HEK293 (cell line): ENCODE data around the gene COL4A1.

Experiments used
- CTCF ChIA-PET: fragments of 350-600 bp; formaldehyde crosslinking; extraction: SDS; loops from one replicate; lab custom pipeline; 2021; ENCODE audit warnings: antibody characterized with exemption; lab: Yijun Ruan, JAX
- POLR2A ChIA-PET: fragments of 300-600 bp; formaldehyde crosslinking; extraction: SDS; loops from one replicate; lab custom pipeline; 2020; ENCODE audit warnings: antibody characterized with exemption, inconsistent platforms; lab: Yijun Ruan, JAX
- H3K27ac ChIP-seq: fragments of 200-500 bp; sonication (Bioruptor generic); 2 replicates; pipeline ENCODE4 v1.5.1; 2014; ENCODE audit warnings: low read depth, low read length, control low read depth, inconsistent platforms; ENCODE audit errors: extremely low read depth
- H3K36me3 ChIP-seq, 2 experiments: fragments of 200-500 bp in 1 of 2; sonication (Bioruptor generic) in 1 of 2; 1 replicate in 1 of 2; 2 replicates in 1 of 2; pipeline ENCODE4 v1.5.1; 2014 to 2017; ENCODE audit warnings: inconsistent platforms in 2 of 2, low read length in 2 of 2; ENCODE audit not compliant: control insufficient read depth in 2 of 2, insufficient read depth in 1 of 2
- H3K4me1 ChIP-seq: fragments of 200-500 bp; sonication (Bioruptor generic); 2 replicates; pipeline ENCODE4 v1.5.1; 2014; ENCODE audit warnings: mild to moderate bottlenecking, low read length, inconsistent platforms; ENCODE audit not compliant: control insufficient read depth, insufficient read depth
- H3K4me3 ChIP-seq: 2 replicates; pipeline ENCODE4 v1.5.1; 2011; ENCODE audit warnings: low read depth, mild to moderate bottlenecking, control low read depth, low read length, moderate library complexity
- H3K9me3 ChIP-seq: fragments of 200-500 bp; sonication (Bioruptor generic); 2 replicates; pipeline ENCODE4 v1.5.1; 2014; ENCODE audit warnings: low read depth, low read length, inconsistent platforms; ENCODE audit not compliant: control insufficient read depth, insufficient read depth
- GFI1B ChIP-seq: fragments of 450-650 bp; formaldehyde crosslinking; IDR thresholded peaks from 2 replicates; pipeline ENCODE4 v1.5.1; 2016; ENCODE audit warnings: missing biosample characterization, missing genetic modification characterization
- GLI2 ChIP-seq: fragments of 450-650 bp; formaldehyde crosslinking; IDR thresholded peaks from 2 replicates; pipeline ENCODE4; 2017; ENCODE audit warnings: missing biosample characterization, missing genetic modification characterization, low read depth, borderline replicate concordance
- HOXC10 ChIP-seq: sonication (generic); formaldehyde crosslinking; IDR thresholded peaks from 2 replicates; pipeline ENCODE4 v1.8.1; 2023; ENCODE audit warnings: mild to moderate bottlenecking, missing genetic modification reagents
- IKZF3 ChIP-seq: fragments of 450-650 bp; IDR thresholded peaks from 2 replicates; pipeline ENCODE4 v1.5.0; 2018; ENCODE audit warnings: missing biosample characterization, mild to moderate bottlenecking, missing genetic modification characterization, moderate library complexity
- KLF16 ChIP-seq: fragments of 450-650 bp; formaldehyde crosslinking; IDR thresholded peaks from 2 replicates; pipeline ENCODE4 v1.5.1; 2017; ENCODE audit warnings: missing biosample characterization, missing genetic modification characterization
- SETDB1 ChIP-seq: IDR thresholded peaks from one replicate; pipeline ENCODE4 v1.6.1; 2017; ENCODE audit warnings: mild to moderate bottlenecking, low read length, moderate library complexity, mixed read lengths; ENCODE audit not compliant: insufficient read length
- ZBTB1 ChIP-seq: fragments of 450-650 bp; formaldehyde crosslinking; IDR thresholded peaks from 2 replicates; pipeline ENCODE4 v1.5.1; 2016; ENCODE audit warnings: missing biosample characterization, missing genetic modification characterization
- ZBTB20 ChIP-seq: fragments of 450-650 bp; formaldehyde crosslinking; IDR thresholded peaks from 2 replicates; pipeline ENCODE4 v1.5.1; 2016; ENCODE audit warnings: missing biosample characterization, missing genetic modification characterization
- ZBTB48 ChIP-seq: fragments of 450-650 bp; formaldehyde crosslinking; IDR thresholded peaks from 2 replicates; pipeline ENCODE4 v1.5.1; 2016; ENCODE audit warnings: missing biosample characterization, missing genetic modification characterization
- ZNF138 ChIP-seq: fragments of 450-650 bp; formaldehyde crosslinking; IDR thresholded peaks from 2 replicates; pipeline ENCODE4 v1.5.1; 2016; ENCODE audit warnings: missing biosample characterization, missing genetic modification characterization, borderline replicate concordance
- ZNF174 ChIP-seq: fragments of 450-650 bp; formaldehyde crosslinking; IDR thresholded peaks from 2 replicates; pipeline ENCODE4 v1.5.0; 2017; ENCODE audit warnings: missing biosample characterization, mild to moderate bottlenecking, missing genetic modification characterization
- ZNF221 ChIP-seq: fragments of 450-650 bp; formaldehyde crosslinking; IDR thresholded peaks from 2 replicates; pipeline ENCODE4 v1.5.1; 2017; ENCODE audit warnings: missing biosample characterization, missing genetic modification characterization, borderline replicate concordance
- ZNF223 ChIP-seq: fragments of 450-650 bp; formaldehyde crosslinking; IDR thresholded peaks from 2 replicates; pipeline ENCODE4 v1.5.1; 2016; ENCODE audit warnings: missing biosample characterization, missing genetic modification characterization
- ZNF391 ChIP-seq: fragments of 450-650 bp; formaldehyde crosslinking; IDR thresholded peaks from 2 replicates; pipeline ENCODE4 v1.5.1; 2016; ENCODE audit warnings: low read depth, missing biosample characterization, missing genetic modification characterization, borderline replicate concordance
- ZNF473 ChIP-seq: fragments of 450-650 bp; formaldehyde crosslinking; IDR thresholded peaks from 2 replicates; pipeline ENCODE4 v1.5.1; 2017; ENCODE audit warnings: missing biosample characterization, missing genetic modification characterization
- ZNF521 ChIP-seq: fragments of 450-650 bp; formaldehyde crosslinking; IDR thresholded peaks from 2 replicates; pipeline ENCODE4 v1.5.1; 2017; ENCODE audit warnings: missing biosample characterization, mild to moderate bottlenecking, missing genetic modification characterization
- ZXDB ChIP-seq: fragments of 450-650 bp; formaldehyde crosslinking; IDR thresholded peaks from 2 replicates; pipeline ENCODE4 v1.5.1; 2016; ENCODE audit warnings: missing biosample characterization, missing genetic modification characterization
- TF ChIP-seq, protein P1 (sequence below): fragments of 450-650 bp; formaldehyde crosslinking; IDR thresholded peaks from 2 replicates; pipeline ENCODE4 v1.5.1; 2017; ENCODE audit warnings: missing biosample characterization, missing genetic modification characterization
- TF ChIP-seq, protein P2 (sequence below): fragments of 450-650 bp; formaldehyde crosslinking; IDR thresholded peaks from 2 replicates; pipeline ENCODE4 v1.5.1; 2017; ENCODE audit warnings: missing biosample characterization, missing genetic modification characterization
- TF ChIP-seq, protein P3 (sequence below): fragments of 450-650 bp; formaldehyde crosslinking; IDR thresholded peaks from 2 replicates; pipeline ENCODE4 v1.5.1; 2016; ENCODE audit warnings: missing biosample characterization, missing genetic modification characterization
- TF ChIP-seq, protein P4 (sequence below): fragments of 450-650 bp; formaldehyde crosslinking; conservative IDR thresholded peaks from 2 replicates; pipeline ENCODE4 v1.5.1; 2016; ENCODE audit warnings: low read depth, missing biosample characterization, missing genetic modification characterization
- TF ChIP-seq, protein P5 (sequence below): fragments of 450-650 bp; formaldehyde crosslinking; IDR thresholded peaks from 2 replicates; pipeline ENCODE4 v1.5.1; 2017; ENCODE audit warnings: missing biosample characterization, missing genetic modification characterization
- TF ChIP-seq, protein P6 (sequence below): fragments of 450-650 bp; formaldehyde crosslinking; IDR thresholded peaks from 2 replicates; pipeline ENCODE4 v1.5.1; 2017; ENCODE audit warnings: missing biosample characterization, missing genetic modification characterization

COL4A1 gene

DNA sequence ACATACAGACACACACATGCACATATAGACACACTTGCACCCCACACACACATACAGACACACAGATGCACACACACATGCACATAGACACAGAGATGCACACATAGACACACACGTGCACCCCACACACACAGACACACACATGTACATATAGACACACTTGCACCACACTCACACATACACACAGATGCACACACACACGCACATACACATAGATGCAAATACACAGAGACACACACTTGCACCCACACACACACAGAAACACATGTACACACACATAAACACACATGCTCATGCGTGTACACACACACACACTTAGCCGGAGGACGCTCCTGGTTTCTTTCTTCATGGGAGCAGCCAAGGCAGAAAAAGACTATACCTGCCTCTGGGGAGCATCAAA lies 10.1 kb upstream of the COL4A1 start:
- TF ChIP-seq KLF16 (no peak), IKZF3 (tag by site-specific recombination) (no peak), ZNF391 (no peak), ZNF223 (tag by site-specific recombination) (no peak), ZNF473 (no peak), ZBTB20 (no peak), HOXC10 (no peak), ZBTB1 (tag by site-specific recombination) (no peak), GFI1B (tag by site-specific recombination) (no peak), GLI2 (tag by site-specific recombination) (no peak), ZNF138 (tag by site-specific recombination) (no peak), ZNF521 (tag by site-specific recombination) (no peak), ZNF221 (tag by site-specific recombination) (no peak), ZNF174 (tag by site-specific recombination) (no peak)
- TF ChIP-seq, protein P1, sequence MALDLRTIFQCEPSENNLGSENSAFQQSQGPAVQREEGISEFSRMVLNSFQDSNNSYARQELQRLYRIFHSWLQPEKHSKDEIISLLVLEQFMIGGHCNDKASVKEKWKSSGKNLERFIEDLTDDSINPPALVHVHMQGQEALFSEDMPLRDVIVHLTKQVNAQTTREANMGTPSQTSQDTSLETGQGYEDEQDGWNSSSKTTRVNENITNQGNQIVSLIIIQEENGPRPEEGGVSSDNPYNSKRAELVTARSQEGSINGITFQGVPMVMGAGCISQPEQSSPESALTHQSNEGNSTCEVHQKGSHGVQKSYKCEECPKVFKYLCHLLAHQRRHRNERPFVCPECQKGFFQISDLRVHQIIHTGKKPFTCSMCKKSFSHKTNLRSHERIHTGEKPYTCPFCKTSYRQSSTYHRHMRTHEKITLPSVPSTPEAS: peak; percentile 92
- TF ChIP-seq, protein P2, sequence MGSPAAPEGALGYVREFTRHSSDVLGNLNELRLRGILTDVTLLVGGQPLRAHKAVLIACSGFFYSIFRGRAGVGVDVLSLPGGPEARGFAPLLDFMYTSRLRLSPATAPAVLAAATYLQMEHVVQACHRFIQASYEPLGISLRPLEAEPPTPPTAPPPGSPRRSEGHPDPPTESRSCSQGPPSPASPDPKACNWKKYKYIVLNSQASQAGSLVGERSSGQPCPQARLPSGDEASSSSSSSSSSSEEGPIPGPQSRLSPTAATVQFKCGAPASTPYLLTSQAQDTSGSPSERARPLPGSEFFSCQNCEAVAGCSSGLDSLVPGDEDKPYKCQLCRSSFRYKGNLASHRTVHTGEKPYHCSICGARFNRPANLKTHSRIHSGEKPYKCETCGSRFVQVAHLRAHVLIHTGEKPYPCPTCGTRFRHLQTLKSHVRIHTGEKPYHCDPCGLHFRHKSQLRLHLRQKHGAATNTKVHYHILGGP (tag by site-specific recombination): no peak
- TF ChIP-seq, protein P3, sequence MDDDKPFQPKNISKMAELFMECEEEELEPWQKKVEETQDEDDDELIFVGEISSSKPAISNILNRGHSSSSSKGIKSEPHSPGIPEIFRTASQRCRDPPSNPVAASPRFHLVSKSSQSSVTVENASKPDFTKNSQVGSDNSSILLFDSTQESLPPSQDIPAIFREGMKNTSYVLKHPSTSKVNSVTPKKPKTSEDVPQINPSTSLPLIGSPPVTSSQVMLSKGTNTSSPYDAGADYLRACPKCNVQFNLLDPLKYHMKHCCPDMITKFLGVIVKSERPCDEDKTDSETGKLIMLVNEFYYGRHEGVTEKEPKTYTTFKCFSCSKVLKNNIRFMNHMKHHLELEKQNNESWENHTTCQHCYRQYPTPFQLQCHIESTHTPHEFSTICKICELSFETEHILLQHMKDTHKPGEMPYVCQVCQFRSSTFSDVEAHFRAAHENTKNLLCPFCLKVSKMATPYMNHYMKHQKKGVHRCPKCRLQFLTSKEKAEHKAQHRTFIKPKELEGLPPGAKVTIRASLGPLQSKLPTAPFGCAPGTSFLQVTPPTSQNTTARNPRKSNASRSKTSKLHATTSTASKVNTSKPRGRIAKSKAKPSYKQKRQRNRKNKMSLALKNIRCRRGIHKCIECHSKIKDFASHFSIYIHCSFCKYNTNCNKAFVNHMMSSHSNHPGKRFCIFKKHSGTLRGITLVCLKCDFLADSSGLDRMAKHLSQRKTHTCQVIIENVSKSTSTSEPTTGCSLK (tag by site-specific recombination): 0 out of 2 replicates have a peak, but pooled peaks have one; percentile 22
- Histone ChIP-seq H3K27ac (no peak overlapping the region), H3K36me3 (peaks cover 5 to 12% of the 10 kb centered on the region in 2 experiments; a peak in 2 of 3 replicates), H3K9me3 (no peaks in the 10 kb centered on the region), H3K4me3 (no peak overlapping the region), H3K4me1 (peaks cover 12% of the 10 kb centered on the region)
- ChIA-PET CTCF (interaction anchor here (0.7 kb wide), 1 partner anchor 84 kb away, joined by 3 read pairs; no protein-coding TSS in a partner anchor), POLR2A (no interaction called here)

DNA sequence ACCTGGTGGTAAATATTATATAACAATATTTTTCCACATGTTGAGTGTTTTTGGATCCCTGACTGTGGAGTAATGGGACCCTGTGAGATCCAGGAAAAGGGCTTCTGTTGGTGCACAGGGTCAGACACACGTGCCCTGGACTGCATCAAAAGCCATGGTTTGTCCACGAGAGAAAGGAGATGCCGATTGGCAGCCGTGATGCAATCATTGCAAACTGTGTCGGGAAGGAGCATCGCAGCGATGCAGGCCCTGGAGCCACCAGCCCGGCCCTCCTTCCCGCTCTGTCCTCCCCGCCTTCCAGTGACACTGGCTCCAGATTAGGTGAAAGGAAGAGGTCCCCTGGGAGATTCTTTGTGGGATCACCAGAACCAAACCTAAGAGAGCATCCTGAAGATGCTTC lies 9.2 kb upstream of the COL4A1 start:
- H3K27ac ChIP-seq: no peak overlapping the region
- no peak overlapping the region for H3K4me3 ChIP-seq
- no peaks in the 10 kb centered on the region for H3K9me3 ChIP-seq
- H3K36me3 ChIP-seq: peaks cover 5 to 13% of the 10 kb centered on the region in 2 experiments; a peak in 2 of 3 replicates
- H3K4me1 ChIP-seq: peaks cover 12% of the 10 kb centered on the region
- CTCF ChIA-PET: interaction anchor here (0.7 kb wide), 1 partner anchor 85 kb away, joined by 3 read pairs; no protein-coding TSS in a partner anchor
- POLR2A ChIA-PET: no interaction called here
- no peak for TF ChIP-seq ZBTB48
- TF ChIP-seq SETDB1: no peak
- TF ChIP-seq, protein P4, sequence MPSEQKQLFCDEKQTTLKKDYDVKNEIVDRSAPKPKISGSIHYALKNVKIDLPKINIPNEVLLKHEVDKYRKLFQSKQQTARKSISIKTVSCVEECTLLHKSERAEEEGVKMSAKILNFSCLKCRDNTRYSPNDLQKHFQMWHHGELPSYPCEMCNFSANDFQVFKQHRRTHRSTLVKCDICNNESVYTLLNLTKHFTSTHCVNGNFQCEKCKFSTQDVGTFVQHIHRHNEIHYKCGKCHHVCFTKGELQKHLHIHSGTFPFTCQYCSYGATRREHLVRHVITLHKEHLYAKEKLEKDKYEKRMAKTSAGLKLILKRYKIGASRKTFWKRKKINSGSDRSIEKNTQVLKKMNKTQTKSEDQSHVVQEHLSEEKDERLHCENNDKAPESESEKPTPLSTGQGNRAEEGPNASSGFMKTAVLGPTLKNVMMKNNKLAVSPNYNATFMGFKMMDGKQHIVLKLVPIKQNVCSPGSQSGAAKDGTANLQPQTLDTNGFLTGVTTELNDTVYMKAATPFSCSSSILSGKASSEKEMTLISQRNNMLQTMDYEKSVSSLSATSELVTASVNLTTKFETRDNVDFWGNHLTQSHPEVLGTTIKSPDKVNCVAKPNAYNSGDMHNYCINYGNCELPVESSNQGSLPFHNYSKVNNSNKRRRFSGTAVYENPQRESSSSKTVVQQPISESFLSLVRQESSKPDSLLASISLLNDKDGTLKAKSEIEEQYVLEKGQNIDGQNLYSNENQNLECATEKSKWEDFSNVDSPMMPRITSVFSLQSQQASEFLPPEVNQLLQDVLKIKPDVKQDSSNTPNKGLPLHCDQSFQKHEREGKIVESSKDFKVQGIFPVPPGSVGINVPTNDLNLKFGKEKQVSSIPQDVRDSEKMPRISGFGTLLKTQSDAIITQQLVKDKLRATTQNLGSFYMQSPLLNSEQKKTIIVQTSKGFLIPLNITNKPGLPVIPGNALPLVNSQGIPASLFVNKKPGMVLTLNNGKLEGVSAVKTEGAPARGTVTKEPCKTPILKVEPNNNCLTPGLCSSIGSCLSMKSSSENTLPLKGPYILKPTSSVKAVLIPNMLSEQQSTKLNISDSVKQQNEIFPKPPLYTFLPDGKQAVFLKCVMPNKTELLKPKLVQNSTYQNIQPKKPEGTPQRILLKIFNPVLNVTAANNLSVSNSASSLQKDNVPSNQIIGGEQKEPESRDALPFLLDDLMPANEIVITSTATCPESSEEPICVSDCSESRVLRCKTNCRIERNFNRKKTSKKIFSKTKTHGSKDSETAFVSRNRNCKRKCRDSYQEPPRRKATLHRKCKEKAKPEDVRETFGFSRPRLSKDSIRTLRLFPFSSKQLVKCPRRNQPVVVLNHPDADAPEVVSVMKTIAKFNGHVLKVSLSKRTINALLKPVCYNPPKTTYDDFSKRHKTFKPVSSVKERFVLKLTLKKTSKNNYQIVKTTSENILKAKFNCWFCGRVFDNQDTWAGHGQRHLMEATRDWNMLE (tag by site-specific recombination): no peak
- TF ChIP-seq ZNF473: no peak
- TF ChIP-seq, protein P5, sequence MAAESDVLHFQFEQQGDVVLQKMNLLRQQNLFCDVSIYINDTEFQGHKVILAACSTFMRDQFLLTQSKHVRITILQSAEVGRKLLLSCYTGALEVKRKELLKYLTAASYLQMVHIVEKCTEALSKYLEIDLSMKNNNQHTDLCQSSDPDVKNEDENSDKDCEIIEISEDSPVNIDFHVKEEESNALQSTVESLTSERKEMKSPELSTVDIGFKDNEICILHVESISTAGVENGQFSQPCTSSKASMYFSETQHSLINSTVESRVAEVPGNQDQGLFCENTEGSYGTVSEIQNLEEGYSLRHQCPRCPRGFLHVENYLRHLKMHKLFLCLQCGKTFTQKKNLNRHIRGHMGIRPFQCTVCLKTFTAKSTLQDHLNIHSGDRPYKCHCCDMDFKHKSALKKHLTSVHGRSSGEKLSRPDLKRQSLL: no peak
- TF ChIP-seq ZXDB (tag by site-specific recombination): no peak
- TF ChIP-seq, protein P6, sequence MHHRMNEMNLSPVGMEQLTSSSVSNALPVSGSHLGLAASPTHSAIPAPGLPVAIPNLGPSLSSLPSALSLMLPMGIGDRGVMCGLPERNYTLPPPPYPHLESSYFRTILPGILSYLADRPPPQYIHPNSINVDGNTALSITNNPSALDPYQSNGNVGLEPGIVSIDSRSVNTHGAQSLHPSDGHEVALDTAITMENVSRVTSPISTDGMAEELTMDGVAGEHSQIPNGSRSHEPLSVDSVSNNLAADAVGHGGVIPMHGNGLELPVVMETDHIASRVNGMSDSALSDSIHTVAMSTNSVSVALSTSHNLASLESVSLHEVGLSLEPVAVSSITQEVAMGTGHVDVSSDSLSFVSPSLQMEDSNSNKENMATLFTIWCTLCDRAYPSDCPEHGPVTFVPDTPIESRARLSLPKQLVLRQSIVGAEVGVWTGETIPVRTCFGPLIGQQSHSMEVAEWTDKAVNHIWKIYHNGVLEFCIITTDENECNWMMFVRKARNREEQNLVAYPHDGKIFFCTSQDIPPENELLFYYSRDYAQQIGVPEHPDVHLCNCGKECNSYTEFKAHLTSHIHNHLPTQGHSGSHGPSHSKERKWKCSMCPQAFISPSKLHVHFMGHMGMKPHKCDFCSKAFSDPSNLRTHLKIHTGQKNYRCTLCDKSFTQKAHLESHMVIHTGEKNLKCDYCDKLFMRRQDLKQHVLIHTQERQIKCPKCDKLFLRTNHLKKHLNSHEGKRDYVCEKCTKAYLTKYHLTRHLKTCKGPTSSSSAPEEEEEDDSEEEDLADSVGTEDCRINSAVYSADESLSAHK (tag by site-specific recombination): no peak
